HG02798 (cell line): ENCODE data around the gene SIVA1.
"Not testable (repeated sequence)": the region's sequence is repeated elsewhere in the genome, so short reads cannot be mapped to it uniquely, and the experiment has no call there.

Experiments used
- ATAC-seq: cut with Tn5 transposase; IDR thresholded peaks from one replicate; pipeline ENCODE4 v1.9.1; 2021; ENCODE audit warnings: mild to moderate bottlenecking; ENCODE audit not compliant: unreplicated experiment, poor library complexity

Gene SIVA1

DNA sequence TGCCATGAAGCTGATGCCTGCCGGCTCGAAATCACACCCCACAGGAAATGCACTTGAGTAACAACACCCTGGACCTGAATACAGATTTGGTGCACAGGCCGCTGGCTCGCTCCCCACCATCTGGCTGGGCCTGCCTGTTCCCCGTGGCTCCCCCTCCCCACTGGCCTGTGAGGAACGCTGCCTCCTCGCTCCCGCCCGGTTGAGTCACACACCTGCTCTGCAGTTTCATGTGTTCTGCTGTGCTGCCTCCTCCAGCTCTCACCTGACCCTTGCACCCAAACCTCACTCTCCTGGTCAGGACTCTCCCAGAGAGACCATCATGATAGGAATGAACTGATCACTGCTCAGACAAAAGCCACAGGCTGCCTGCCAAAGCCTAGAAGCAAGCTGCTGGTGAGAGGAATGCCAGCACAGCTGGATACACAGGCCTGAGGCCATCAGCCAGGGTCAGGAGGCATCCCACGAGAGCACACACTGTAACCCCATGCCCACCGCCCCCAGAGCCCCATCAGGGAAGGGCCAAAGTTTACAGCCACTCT is 3.8 kb upstream of the SIVA1 start:
- ATAC-seq = no peak

DNA sequence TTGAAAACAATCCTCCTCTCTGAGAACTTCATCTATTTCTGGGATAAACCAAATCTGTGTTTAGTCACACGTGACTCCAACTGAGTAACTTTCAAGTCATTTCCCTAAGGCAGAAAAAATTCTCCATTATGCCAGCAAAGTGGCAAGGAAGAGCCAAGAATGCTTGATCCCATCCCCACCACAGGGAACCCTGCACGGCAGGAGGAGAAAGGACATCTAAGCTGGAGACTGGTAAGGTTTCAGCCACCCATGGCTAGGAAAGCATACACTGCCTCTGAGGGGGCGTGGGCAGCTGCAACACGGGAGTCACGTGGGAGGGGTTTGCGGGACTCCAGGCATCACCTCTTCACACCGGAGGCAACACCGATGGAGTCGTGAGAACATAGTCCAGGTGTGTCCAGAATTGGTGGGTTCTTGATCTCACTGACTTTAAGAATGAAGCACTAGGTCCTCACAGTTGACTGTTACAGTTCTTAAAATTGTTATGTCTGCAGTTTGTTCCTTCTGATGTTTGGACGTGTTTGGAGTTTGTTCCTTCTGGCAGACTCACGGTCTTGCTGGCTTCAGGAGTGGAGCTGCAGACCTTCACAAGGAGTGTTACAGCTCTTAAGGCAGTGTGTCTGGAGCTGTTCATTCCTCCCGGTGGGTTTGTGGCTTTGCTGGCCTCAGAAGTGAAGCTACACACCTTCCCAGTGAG is 2.7 kb upstream of the SIVA1 start:
- ATAC-seq = no peak

DNA sequence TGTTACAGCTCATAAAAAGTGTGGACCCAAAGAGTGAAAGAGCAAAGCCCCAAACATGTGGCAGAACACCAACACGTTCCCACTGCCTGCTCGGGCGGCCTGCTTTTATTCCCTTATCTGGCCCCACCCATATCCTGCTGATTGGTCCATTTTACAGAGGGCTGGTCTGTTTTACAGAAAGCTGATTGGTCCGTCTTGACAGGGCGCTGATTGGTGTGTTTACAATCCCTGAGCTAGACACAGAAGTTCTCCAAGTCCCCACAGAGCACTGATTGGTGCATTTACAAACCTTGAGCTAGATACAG is 2.2 kb upstream of the SIVA1 start:
- not testable (repeated sequence) for ATAC-seq

DNA sequence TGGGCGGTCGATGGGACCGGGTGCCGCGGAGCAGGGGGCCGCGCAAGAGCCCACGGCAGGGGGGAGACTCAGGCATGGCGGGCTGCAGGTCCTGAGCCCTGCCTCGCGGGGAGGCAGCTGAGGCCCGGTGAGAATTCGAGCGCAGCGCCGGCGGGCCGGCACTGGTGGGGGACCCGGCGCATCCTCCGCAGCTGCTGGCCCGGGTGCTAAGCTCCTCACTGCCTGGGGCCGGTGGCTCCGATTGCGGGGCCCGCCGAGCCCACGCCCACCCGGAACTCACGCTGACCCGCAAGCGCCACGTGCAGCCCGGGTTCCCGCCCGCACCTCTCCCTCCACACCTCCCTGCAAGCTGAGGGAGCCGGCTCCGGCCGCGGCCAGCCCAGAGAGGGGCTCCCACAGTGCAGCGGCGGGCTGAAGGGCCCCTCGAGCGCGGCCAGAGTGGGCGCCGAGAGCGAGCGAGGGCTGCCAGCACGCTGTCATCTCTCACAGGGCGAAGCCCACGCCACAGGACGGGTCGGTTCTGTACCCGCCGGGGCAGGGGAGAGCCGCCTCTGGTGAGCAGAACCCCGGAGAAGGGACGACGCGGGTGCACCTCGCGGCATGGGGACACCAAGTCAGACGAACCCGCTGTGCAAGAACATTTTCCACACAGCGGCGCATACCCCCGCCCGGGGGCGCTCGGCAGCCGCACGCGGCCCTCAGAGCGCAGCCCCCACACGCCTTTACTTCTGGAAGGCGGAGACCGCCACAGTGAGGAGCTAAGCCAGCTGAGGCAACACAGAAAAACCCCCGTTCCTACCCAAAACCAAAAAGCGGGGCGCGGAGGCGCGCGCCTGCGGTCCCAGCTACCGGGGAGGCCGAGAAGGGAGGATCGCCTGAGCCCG is 1.2 kb upstream of the SIVA1 start:
- ATAC-seq = no peak

DNA sequence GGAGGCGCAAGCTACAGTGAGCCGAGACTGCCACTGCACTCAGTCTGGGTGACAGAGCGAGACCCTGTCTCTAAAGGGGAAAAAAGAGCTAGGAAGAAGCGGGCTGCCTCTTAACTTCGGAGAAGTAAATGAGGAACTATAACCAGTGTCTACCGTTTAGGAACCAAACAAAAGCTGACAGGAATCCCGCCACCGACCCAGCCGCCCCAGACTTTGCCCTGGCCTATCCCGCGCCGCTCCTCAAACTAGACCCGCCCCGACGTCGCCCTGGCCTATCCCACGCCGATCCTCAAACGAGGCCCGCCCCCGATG is 568 bp upstream of the SIVA1 start:
- no peak for ATAC-seq

DNA sequence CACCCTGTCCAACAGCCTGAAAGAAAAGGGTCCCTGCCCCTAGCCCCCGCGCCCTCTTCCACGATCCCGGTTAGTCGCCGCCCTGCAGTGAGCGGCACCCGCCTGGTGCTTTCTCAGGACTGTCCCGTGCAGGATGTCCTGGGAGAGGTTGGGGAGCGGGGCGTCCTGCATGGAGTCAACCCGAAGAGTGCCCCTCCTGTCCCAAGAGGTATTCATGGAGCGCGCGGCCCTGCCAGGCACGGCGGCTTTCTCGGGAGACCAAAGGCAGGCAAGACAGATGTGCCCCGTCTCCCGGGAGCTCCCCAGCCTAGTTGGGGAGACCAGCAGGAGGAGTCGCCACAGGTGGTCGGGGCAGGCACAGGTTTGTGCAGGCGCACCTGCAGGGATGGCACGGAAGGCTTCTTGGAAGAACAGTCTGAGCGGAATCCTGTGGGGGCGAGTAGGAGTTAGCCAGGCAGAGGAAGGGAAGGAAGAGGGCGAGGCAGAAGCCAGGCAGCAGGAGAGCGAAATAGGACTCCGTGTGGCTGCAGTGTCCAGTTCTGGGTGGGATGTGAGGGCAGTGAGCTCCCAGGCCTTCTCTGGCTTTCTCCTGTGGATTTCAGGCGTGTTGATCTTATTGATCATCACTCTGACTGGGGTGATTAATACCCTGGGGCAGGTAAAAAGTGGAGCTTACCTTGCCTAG is 723 bp downstream of the SIVA1 start:
- ATAC-seq = no peak

DNA sequence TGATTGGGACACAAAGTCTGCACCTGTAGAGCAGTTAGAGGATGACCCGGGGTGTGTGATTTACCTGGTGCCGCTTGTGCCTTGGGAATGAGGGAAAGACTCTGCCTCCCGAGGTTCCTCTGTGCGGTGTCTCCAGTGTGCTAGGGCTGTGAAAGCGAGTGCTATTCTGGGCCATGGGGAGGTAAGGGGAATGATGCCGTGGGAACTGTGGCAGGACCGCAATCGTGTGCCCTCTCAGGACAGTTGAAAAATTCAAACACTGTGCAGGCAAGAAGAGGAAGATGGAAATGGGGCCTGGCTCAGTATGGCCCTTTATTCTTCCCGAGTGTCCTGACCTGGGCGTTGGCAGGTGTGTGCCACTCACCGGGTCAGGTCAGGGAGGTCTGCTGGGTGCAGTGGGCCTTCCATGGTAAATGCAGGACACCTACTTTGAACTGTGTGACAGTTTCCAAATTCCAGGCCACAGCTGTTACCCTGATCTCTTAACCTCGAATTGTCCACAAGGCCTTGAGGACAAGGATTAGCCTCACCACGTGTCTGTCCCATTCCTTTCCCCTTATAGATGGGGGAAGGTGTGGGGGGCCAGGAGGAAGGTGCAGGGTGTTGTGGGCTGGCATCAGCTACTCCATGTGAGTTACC is 1.4 kb downstream of the SIVA1 start:
- ATAC-seq = no peak

DNA sequence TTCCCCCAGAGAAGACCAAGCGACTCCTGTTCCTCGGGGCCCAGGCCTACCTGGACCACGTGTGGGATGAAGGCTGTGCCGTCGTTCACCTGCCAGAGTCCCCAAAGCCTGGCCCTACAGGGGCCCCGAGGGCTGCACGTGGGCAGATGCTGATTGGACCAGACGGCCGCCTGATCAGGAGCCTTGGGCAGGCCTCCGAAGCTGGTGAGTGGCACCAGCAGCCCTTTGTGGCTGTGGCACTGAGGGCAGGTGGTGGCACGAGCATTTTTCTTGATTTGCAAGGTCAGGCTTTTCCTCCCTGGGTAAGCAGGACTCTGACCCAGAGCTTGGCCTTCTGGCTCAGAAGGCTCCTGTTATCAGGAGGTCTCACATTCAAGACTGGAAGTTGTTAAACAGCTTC is 2.7 kb downstream of the SIVA1 start:
- ATAC-seq = no peak

DNA sequence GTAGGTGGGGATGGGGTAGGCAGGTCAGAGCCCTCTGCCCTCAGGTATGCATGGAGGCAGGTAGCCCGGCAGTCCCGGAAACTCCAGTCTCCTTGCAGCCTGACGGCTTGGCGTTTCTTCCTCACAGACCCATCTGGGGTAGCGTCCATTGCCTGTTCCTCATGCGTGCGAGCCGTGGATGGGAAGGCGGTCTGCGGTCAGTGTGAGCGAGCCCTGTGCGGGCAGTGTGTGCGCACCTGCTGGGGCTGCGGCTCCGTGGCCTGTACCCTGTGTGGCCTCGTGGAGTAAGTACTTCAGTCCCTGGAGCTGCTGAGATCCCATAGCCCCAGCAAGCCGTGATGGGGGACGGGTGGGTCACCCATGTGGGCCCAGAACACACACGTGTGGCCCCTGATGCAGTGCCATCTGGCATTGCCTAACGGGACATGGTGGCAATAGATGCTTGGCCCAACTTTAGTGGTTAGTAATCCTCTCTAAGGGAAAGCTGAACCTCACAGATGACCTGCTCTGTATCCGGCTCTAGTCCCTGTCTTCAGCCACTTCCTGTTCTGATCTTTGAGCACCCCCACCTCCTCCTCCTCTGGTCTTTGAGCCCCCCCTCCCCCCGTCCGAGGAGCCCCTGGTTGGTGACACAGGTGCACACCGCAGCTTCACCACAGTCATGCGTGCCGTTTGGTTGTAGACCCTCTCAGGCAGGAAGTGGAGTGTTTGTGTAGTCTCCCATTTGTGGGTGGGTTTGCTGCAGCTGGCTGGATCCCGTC is 3.7 kb downstream of the SIVA1 start:
- ATAC-seq = no peak

DNA sequence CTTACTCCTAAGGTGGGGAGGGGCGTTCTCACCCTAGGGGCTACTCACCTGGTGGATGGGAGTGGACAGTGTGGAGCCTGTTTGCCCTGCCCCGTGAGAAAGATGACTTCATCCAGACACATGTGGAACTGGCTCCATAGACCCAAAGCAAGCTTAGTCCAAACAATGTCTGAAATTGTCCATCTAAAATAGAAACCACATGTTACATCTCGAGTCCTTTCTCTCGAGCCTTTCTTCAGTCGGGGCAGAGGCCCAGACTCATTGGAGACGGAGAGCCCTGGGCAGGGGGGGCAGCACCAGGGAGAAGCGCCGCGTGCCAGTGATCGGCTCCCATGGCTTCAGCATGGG is 4.3 kb downstream of the SIVA1 start:
- ATAC-seq = no peak

DNA sequence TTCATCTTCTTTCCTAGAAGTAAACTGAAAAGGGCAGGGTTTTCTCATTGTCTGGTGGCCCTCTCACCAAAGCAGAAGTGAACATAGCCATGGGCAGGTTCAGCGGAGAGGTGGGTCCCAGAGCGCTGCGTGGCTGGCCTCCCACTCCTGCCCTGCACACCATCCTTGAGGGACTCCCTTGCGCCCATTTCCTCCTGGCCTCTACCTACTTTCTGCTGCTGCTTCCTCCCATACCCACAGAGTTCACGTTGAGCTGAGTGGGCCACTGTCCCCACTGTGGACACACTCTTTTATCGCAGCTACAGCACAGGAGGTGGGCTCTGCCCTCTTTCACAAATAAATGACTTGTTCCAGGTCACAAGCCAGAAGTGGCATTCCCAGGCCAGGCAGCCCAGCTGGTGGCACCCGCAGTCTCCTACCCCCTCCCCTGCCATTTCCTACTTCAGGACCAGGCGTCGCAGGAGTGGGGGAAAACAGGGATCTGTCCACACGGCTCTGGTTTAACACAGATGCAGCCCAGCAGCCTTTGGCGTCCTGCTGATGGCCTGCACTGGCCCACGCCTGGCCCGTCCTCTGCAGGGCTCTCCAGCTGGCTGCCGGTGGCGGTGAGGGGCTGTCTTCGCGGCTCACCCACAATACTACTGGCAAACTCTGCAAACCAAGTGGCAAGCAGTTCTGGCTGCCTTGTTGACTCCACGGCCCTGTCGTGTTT is 4.9 kb downstream of the SIVA1 start:
- no peak for ATAC-seq

DNA sequence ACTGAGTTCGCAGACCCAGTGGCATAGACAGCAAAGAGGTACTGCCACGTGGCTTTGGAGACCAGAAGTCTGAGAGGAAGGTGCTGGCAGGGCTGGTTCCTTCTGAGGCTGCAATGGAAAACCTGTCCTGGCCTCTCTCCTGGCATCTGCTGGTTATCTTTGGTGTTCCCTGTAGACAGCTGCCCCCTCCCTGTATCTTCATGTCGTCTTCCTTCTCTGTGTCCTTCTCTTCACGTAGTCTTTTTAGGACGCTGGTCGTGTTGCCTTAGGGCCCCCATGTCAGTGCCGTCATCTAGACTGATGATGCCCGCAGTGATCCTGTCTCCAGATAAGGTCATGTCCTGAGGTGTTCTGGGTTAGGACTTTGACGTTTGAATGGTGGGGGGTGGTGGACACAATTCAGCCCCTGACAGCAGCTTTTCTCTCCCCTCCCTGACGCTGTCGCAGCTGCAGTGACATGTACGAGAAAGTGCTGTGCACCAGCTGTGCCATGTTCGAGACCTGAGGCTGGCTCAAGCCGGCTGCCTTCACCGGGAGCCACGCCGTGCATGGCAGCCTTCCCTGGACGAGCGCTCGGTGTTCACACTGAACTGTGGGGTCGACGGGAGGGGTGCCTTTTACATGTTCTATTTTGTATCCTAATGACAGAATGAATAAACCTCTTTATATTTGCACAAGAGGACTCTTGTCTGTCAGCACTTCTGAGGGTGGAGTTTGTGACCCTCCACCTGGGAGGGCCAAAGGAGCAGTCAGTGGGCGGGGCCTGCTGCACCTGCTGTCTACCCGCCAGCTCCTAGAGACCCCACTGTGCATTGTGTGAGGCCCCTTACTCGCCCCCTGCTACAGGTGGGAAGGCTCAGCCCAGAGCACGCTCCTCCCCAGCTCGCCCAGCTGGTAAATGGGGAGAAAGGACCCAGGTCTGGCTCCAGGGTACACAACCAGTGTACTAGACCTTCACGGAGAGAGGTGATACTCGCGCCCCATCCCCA is 6.3 kb downstream of the SIVA1 start:
- no peak for ATAC-seq

DNA sequence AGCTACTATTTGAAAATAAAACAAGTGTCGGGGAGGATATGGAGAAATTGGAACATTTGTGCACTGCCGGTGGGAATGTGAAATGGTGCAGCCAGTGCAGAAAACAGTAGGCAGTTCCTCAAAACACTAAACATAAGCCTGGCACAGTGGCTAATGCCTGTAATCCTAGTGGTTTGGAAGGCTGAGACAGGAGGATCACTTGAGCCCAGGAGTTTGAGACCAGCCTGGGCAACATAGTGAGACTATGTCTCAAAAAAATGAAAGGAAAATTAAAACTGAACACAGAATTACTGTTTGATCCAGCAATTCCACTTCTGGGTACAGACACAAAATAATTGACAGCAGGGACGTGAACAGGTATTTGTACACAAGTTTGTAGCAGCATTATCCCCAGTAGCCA is 12.6 kb downstream of the SIVA1 start:
- ATAC-seq = no peak

DNA sequence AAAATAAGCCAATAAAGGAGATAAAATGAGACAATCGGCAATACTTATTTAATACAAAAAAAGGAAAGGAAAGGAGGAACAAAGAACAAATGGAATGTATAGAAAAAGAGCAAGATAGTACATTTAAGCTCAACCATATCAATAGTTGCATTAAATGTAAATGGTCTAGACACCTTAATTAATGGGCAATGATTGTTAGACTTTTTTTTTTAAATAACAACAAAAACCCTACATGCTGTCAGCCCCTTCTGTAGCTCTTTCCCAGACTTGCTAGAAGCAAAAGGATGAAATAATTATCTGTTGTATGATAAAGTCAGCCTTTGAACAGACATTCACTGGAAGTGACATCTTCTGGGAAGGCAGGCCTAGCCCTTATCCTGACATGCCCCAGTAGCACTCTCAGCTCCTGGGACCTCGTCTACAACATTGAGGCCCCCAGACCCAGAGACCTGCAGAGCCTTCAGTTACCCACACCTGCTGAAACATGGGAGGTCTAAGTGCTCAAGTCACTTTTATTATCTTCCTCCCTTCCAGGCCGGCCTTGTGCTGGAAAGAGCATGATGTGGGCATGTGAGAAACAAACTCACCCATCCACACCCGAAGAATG is 13.4 kb downstream of the SIVA1 start:
- no peak for ATAC-seq

DNA sequence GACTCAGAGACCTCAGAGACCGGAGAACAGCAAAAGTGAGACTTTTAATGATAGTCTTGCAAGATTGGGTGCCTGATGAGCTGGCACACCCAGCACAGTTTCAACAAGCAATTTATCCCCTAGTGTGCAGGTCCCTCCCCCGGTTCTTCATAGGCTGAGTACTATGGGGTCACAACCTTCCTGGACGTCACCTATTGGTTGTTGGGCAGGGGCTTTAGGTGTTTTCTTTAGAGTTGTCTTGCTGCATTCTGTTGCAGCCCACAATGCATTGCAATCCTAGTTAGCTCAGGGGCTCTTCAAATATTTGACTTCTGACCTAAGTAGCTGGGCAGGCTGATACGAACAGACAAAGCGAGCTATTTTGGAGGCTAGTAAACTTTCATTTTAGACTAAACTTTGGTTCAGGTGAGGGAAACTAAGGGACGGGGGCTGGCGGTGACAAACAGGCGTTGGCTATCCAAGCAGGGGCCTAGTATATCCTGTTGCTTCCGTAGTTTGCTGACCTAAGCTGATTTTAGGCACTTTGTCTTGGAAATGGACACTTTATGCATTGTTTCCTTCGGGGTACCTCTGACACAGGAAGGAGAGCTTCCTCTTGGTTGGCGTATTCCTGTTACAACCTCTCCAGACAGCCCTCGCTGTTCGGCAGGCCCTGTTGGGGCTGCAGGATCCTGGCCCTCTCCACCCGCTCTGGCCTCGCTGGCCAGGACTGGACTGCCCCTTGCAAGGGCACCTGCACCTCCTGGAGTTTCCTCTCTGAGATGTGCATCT is 14.1 kb downstream of the SIVA1 start:
- no peak for ATAC-seq

DNA sequence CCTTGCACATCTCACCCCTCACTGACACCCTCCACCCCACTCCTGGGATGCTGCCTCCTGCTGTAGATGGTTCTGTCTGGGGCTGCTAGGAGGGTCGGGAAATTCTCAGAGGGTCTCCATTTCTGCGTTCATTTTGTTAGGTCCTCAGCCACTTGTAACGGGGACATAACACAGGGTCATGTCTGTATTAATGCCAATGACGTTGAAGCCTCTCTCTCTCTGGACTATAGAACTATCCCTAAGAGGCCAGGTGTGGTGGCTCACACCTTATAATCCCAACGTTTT is 14.6 kb downstream of the SIVA1 start:
- ATAC-seq = no peak

DNA sequence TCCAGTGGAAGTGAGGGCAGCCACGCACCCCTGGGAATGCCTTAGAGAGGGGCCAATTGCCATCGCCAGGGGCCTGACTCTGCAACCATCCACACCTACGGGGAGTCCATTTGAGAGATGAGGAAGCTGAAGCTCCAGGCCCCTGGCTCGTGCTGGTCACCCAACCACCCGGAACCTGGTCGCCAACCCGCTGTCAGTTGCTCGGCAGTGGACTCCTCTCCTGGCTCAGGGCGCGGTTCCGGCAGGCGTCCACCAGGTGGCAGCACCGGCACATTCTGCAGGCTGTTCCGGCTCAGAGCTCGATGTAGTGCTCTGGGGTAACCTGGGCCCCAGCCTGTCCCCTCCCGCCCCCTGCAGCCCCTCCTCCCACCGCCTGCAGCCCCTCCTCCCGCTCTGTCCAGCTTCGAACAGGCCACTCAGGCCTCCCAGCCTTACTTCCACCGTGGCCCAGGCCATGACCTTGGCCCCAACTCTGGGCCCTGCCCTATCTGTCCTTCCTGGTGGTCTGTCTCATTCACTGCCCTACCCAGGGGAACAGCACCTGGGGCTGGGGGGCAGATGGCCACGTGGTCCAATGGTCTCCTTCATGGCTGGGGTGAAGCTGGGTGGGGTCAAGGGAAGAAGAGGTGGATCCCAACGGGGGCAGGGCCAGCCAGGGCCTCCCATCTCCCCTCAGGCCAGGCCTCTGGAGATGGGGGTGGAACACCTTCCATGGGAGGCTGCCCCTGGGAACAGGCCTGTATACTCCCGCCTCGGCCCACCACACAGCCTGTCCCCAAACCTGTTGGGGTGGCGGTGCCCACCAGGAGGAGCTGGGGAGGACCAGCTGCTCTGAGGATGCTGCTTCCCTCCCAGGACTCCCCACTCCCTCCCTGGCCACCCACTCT is 15.7 kb downstream of the SIVA1 start:
- peak; percentile 76 for ATAC-seq
